Astrocyte of the spinal cord (primary cell): ENCODE data around the gene AQP9.

Experiments used
- DNase-seq: peaks from one replicate; pipeline ENCODE4 v3.0.0; 2011; ENCODE audit warnings: low read depth, low spot score
- H3K4me3 ChIP-seq: 2 replicates; pipeline ENCODE4 v1.5.1; 2011; ENCODE audit warnings: low read depth, mild to moderate bottlenecking, low read length, moderate library complexity
- in situ Hi-C: cut with HindIII; loops from 2 replicates; pipeline ENCODE4 v1.10.0; 2017; ENCODE audit warnings: low sequenced_read_pairs
- TF ChIP-seq, protein P1 (sequence below): IDR thresholded peaks from 2 replicates; pipeline ENCODE4 v1.5.1; 2012; ENCODE audit warnings: low read depth, mild to moderate bottlenecking, low read length, inconsistent platforms

AQP9 gene

GRCh38 chr15:58145606-58146005 is 7.4 kb downstream of the AQP9 start:
- TF ChIP-seq, protein P1, sequence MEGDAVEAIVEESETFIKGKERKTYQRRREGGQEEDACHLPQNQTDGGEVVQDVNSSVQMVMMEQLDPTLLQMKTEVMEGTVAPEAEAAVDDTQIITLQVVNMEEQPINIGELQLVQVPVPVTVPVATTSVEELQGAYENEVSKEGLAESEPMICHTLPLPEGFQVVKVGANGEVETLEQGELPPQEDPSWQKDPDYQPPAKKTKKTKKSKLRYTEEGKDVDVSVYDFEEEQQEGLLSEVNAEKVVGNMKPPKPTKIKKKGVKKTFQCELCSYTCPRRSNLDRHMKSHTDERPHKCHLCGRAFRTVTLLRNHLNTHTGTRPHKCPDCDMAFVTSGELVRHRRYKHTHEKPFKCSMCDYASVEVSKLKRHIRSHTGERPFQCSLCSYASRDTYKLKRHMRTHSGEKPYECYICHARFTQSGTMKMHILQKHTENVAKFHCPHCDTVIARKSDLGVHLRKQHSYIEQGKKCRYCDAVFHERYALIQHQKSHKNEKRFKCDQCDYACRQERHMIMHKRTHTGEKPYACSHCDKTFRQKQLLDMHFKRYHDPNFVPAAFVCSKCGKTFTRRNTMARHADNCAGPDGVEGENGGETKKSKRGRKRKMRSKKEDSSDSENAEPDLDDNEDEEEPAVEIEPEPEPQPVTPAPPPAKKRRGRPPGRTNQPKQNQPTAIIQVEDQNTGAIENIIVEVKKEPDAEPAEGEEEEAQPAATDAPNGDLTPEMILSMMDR, result no peak
- in situ Hi-C loops, result no loop called here
- no peak for DNase-seq
- no peak overlapping the region for H3K4me3 ChIP-seq

DNA sequence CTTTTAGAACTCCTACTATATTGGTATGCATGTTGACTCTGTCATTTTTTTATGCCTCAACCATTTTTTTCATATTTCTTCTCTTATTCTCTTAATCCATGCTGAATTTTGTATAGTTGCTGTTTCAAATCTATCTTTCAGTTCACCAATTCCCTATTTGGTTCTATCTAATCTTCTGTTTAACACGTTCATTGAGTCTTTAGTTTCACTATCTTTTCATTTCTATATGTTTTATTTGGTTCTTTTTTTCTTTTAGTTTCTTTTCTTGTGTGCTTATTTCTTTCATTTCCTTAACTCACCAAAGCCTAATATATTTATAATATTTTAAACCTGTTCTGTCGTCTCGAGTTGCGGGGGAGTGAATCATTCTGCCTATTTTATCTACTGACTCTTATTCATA is 8.0 kb downstream of the AQP9 start:
- no peak overlapping the region for H3K4me3 ChIP-seq
- DNase-seq, result no peak
- in situ Hi-C loops, result no loop called here
- TF ChIP-seq, protein P1, result no peak

- no peak overlapping the region for H3K4me3 ChIP-seq
- in situ Hi-C loops, result no loop called here
- DNase-seq, result no peak
Observed at GRCh38 chr15:58146749-58147148, 8.6 kb downstream of the AQP9 start.

DNA sequence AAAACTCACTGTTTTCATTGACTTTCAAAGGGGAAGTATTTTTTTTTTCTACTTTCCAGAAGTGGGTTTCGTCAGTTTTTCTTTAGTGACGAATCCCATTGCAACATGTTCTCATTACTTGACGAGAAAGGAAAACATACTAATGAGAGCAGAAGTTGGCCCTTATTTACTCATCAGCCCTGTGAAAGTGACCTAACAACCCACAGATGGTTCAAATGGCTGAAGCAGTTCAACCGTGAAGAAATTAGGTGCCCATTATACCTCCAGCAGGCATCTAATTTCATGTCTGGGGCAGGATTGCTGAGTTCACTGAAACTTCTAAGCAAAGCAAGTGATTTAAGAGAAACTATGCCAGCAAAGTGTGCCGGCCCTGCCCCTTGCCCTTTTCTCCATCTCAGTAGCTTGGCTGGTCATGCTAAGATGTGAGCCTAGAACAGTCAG is 9.0 kb downstream of the AQP9 start:
- peak; percentile 16 for DNase-seq
- in situ Hi-C loops, result no loop called here
- H3K4me3 ChIP-seq, result no peak overlapping the region
- TF ChIP-seq, protein P1, result no peak

More at GRCh38 chr15:58146749-58147148, 8.6 kb downstream of the AQP9 start:
- TF ChIP-seq, protein P1, result no peak

- TF ChIP-seq, protein P1, result no peak
- in situ Hi-C loops, result no loop called here
- no peak overlapping the region for H3K4me3 ChIP-seq
- no peak for DNase-seq
Observed at GRCh38 chr15:58148120-58148519, 9.9 kb downstream of the AQP9 start.

DNA sequence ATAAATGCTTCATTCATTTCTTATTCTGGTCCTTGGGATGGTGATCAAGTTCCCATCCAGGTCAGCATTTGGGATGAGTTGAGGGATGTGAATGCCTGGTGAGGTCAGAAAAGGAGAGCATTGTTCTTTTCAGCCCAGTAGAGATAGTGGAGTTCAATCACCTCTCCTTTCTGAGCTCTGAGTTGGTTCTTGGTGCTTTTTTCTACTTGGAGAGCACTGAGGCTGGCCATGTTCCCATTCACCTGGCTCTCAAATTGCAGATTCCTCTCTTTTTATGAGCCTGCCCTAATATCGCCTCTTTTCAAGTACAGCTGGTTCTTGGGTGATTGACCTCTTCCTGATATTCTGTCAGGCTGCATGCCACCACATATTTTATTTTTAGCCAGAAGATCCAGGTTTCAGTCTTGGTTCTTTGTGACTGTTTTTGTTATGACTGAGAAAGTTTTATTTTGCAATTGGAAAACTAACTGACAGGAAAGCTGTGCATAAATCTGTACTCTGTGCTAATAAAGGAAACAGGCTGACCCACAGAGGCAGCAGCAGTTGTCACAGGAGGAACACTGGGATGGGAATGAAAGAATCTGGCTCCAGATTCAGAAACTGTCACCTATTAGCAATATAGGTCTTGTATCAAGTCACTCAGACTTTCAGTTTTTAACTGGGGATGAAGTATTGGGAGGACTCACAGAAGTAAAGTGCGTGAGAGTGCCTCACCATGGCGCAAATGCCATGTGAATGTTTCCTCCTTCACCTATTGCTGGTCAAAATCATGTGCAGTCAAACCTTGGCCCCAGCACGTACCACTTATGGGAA is 10.7 kb downstream of the AQP9 start:
- DNase-seq, result no peak
- H3K4me3 ChIP-seq, result no peak overlapping the region
- in situ Hi-C loops, result no loop called here
- TF ChIP-seq, protein P1, result no peak
